ENCODE data around the gene ABHD12B.

DNA sequence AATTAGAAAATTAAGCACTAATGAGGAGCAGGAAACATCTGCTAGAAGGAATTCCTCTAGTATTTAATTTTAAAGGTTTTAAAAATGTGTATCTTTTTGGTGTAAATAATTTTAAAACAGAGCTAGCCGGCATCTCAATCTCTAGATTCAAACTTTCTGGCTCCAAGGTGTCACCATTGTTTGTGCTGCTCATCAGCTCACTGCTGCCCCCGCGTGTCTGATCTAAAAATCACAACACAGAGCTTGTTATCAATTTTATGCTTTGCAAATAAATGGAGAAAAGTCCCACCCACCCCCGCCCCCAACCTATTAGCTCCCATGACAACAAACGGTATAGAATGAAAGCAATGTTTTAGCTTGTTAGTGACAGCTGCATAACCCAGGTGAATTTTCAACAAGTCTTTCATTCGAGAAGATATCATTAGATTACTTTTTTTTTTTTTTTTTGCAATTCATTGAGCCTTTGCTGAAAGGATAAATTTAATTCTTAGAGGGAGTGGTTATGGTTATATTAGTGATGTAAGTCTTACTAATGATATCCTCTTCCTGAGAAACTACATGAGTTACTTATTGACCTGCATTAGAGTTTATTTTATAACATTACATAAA is 11.3 kb upstream of the ABHD12B start:
- TF ChIP-seq CTCF (IDR thresholded peaks at IDR 0.05) (peak; percentile 26 to 67 (median 54)), EP300 (IDR thresholded peaks at IDR 0.05) (no peak), POLR2A (IDR thresholded peaks at IDR 0.05) (no peak)
